Stromal cell of bone marrow (primary cell): ENCODE results near the gene KDM2A.
A peak's percentile ranks its signal among the peaks of the same experiment; 100 is the strongest.

Experiments used
- DNase-seq: peaks from one replicate; pipeline ENCODE4 v3.0.0-alpha.2; 2012; ENCODE audit warnings: low read depth

The KDM2A gene

DNA sequence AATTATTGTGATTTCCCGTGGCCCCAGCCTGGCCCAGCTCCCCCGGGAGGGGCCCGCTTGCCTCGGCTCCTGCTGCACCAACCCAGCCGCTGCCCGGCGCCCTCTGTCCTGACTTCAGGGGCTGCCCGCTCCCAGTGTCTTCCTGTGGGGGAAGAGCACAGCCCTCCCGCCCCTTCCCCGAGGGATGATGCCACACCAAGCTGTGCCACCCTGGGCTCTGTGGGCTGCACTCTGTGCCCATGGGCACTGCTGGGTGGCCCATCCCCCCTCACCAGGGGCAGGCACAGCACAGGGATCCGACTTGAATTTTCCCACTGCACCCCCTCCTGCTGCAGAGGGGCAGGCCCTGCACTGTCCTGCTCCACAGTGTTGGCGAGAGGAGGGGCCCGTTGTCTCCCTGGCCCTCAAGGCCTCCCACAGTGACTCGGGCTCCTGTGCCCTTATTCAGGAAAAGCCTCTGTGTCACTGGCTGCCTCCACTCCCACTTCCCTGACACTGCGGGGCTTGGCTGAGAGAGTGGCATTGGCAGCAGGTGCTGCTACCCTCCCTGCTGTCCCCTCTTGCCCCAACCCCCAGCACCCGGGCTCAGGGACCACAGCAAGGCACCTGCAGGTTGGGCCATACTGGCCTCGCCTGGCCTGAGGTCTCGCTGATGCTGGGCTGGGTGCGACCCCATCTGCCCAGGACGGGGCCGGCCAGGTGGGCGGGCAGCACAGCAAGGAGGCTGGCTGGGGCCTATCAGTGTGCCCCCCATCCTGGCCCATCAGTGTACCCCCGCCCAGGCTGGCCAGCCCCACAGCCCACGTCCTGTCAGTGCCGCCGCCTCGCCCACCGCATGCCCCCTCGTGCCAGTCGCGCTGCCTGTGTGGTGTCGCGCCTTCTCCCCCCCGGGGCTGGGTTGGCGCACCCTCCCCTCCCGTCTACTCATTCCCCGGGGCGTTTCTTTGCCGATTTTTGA lies 166.8 kb downstream of the KDM2A start:
- DNase-seq, result no peak

DNA sequence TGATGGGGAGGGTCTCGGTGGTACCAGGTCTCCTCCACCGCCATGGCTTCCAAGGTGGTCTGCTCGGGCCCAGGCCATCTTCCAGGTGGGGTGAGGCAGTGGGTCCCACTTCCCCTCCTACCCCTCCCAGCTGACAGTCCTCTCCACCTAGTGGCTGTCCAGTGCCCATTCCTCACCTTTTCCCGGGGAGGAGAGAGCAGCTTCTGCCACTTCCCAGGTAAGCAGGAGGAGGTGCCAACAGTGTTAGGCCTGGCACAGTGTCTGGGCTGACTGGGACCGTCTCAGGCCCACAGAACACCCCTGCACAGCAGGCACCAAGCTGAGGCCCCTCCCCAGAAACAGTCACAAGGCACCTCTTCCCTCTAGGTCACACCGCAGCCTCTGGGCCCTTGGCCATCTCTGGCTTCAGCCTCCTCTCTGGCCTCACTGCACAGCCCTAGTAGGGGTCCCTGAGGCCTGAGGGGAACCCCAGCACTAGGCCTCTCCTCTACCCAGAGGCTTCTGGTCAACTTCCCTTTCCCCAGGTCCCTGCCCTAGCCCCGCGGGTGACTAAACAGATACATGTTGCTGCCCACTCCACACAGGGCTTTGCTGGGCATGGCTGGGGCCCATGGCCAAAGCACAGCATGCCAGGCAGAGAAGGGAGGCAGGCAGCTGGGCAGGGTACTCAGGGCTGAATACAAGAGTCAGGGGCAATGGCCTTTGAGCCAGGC lies 167.7 kb downstream of the KDM2A start:
- no peak for DNase-seq

DNA sequence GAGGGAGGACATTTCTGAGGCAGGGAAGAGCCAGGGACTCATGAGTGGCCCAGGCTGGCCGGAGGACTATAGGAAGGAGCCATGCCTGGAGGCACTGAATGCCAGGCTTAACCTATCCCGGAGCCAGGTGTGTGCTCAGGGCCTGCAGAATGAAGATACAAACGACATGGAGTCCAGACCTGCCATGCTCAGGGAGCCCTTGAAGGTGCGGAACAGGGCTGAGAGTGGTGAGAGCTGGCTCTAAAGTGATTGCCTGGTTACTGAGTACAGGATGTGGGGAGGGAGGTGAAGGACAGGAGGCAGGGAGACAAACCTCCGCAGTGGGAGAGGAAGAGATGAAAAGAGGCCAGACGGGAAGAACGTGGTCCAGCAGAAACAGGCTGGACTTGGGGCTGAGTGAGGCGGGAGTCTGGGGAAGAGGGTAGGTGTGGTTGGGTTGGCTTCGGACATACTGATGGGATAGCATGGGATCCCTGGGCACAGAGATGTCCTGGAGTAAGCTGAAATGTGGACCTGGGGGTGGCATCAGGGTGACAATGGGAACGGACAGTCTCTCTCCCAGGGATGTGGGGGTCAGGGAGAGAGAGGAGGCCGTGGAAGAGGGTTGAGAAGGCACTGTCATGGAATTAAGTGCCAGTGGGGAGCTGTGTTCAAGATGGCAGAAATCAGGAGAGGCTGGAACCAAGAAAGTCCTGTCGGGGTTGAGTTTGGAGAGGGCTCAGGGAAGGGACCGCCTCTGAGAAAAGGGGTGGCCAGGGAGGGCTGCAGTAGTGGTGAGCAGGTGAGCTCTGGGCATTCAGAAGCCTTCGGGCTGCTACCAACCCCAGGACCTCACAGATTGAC lies 168.5 kb downstream of the KDM2A start:
- no peak for DNase-seq

DNA sequence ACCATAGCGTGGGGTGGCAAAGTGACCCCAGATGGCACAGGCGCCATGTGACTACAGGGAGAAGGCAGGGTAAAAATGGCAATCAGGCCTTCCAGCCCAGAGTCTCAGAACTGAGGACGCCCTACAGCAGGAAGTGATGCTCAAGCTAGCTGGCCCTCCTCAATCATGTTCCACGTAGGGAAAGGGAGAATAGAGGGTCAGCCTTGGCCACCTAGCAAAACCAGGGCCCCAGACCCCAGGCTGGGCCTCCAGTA lies 169.1 kb downstream of the KDM2A start:
- DNase-seq, result no peak

- DNase-seq, result peak; percentile 77
Measured at GRCh38 chr11:67288452-67289225, 169.6 kb downstream of the KDM2A start.

DNA sequence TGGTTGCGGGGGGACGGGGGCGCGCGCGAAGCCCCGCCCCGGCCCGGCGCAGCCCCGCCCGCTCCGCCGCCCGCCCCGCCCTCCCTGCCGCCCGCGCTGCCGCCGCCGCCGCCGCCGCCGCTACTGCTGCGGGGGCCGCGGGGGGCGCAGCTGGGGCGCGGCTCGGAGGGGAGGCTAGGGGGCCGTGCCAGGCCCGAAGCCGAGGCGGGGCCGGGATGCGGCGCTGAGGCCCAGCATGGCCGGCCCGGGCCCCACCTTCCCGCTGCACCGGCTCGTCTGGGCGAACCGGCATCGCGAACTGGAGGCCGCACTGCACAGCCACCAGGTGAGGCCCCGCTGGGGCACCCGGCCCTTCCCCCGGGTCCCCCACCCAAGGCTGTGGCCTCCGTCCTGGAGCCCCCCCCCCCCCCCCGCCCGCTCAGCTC lies 170.2 kb downstream of the KDM2A start, which contains the start of gene ANKRD13D:
Gene ANKRD13D (plus strand): TSS at position 78 of the 425 bp plus-strand sequence. CDS start 158 bp downstream, at position 236.
- DNase-seq, result no peak

DNA sequence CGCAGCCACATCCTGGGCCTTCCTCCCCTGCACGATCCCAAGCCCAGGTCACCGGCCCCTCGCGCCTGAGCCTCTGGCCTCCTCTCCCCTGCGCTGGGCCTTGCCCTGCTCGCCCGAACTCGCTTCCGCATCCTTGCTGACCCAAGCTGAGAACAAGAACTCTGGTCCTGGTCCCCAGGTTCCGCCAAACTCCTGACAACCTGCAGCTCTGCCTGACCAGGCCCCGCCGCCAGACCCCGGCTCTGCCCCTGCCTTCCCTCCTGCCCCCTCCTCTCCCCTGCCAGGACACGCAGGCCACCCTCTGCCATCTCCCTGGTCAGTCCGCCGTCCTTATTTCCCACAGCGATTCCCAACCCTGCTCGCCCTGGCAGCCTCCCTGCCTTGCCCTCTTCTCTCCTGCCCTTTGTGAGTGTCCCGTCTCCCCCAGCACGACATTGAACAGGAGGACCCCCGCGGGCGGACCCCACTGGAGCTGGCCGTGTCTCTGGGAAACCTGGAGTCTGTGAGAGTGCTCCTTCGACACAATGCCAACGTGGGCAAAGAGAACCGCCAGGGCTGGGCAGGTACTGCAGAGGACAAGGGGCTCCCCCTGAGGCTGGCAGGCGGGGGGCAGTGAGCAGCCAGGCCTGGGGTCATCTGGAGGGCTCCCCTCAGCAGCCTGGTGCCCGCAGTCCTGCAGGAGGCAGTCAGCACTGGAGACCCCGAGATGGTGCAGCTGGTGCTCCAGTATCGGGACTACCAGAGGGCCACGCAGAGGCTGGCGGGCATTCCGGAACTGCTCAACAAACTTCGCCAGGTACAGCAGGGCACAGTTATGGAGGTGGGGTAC lies 170.8 kb downstream of the KDM2A start:
- DNase-seq, result no peak

- peak; percentile 80 for DNase-seq
Measured at GRCh38 chr11:67290801-67291200, 171.7 kb downstream of the KDM2A start.

- DNase-seq, result no peak
Measured at GRCh38 chr11:67291481-67292381, 172.7 kb downstream of the KDM2A start.

DNA sequence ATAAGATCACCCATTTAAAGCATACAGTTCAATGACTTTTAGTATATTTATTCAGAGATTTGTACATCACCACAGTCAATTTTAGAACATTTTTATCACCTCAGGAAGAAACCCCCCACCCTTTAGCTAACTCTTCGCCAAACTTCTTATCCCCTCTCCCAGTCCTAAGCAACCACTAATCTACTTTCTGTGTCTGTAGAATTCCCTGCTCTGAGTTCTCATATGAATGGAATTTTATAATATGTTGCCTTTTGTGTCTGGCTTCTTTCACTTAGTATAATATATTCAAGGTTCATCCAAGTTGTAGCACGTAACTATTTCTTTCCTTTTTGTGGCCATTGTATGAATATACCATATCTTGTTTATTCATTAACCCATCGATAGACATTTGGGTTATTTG lies 173.6 kb downstream of the KDM2A start:
- DNase-seq, result no peak

- no peak for DNase-seq
Measured at GRCh38 chr11:67293090-67293489, 174.0 kb downstream of the KDM2A start.

DNA sequence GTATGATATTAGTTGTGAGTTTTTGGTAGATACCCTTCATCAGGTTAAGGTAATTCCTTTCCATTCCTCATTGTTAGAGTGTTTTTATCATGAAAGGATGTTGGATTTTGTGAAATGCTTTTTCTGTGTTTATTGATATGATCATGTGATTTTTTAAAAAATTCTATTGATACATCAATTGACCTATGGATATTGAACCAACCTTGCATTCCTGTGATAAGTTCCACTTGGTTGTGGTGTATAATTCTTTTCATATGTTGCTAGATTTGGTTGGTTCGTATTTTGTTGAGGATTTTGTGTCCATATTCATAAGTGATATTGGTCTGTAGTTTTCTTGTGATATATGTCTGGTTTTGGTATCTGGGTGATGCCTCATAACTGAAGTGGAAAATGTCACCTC lies 176.8 kb downstream of the KDM2A start:
- no peak for DNase-seq

GRCh38 chr11:67298786-67299185 lies 179.7 kb downstream of the KDM2A start:
- no peak for DNase-seq

DNA sequence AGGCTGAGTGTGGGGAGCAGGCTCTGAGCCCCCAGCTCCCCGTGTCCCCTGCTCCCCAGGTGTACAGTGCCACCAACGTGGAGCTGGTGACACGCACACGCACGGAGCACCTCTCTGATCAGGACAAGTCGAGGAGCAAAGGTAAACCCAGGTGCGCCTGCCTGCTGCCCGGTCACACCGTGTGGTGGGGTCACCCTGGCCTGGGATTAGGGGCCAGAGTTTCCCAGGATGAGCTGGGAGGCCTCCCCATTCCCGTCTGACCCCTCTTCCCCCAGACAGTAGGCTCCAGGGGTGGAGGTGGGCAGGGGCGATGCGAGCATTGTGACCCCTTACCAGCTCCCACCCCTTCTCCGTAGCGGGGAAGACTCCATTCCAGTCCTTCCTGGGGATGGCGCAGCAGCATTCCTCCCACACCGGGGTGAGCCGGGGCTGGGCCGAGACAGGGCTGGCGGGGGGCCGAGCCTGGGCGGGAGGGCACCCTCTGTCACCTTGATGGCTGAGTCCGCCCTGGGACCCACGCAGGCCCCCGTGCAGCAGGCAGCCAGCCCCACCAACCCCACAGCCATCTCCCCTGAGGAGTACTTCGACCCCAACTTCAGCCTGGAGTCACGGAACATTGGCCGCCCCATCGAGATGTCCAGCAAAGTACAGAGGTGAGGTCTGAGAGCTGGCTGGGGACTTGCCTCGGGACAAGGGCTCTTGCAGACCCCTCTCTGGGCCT lies 180.6 kb downstream of the KDM2A start:
- DNase-seq, result no peak

DNA sequence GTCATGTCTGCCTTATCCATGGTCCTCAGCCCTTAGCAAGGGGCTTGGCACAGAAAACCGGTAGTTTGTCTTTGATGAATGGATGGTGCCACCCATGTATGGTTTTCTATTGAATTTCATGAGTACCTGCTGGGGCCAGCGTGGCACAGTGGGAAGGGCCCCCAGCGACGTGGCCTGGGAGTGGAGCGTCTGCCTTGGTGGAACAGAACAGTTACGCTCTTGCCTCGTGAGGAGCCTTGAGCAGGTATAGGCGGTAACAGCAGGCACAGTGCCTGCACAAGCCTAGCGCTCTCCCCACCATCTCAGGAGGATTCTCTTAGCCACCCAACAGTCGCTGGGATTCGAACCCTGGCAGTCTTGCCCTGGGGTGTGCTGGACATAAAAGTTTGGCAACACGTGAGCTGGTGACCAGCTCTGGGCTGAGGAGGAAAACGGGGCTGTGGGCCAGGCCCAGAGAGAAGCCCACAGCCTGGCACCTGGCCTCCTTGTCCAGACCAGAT lies 181.2 kb downstream of the KDM2A start:
- DNase-seq, result no peak

- DNase-seq, result no peak
Measured at GRCh38 chr11:67300756-67301312, 181.8 kb downstream of the KDM2A start.

DNA sequence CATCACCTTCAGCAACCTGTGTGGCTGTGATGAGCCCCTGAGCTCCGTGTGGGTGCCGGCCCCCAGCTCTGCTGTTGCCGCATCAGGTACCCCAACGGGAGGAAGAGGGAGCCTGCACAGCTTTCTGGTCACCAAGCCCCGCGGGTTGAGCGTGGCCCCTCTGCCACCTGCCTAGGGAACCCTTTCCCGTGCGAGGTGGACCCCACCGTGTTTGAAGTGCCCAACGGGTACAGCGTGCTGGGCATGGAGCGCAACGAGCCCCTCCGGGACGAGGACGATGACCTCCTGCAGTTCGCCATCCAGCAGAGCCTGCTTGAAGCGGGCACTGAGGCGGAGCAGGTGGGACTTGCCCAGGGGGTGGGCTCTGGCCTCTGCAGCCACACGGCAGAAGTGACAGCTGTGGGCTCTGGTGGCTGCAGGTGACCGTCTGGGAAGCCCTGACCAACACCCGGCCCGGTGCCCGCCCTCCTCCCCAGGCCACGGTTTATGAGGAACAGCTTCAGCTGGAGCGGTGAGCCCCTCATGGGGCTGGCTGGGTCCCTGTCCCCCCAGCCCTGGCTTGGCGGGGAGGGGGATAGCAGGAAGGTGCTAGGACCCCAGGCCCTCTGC lies 182.4 kb downstream of the KDM2A start:
- no peak for DNase-seq

DNA sequence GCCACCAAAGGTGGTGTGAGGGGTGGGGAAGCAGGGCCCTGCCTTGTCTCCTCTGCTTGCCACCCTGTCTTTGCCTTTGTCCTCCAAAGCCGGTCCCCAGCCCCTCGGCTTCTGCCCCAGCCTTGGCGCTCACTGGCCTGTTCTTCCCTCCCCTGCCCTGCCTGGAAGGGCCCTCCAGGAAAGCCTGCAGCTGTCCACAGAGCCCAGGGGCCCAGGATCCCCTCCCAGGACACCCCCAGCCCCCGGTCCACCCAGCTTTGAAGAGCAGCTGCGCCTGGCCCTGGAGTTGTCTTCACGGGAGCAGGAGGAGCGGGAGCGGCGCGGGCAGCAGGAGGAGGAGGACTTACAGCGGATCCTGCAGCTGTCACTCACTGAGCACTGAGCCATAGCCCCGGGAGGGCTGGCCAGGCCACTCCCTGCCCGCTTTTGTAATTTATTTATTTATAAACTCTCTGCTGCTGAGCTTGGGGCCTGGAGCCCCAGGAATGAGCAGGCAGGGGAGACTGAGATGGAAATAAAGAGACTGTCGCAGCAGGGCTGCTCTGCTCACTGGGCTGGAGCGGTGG lies 183.0 kb downstream of the KDM2A start:
- no peak for DNase-seq
